Mesendoderm (in vitro differentiated cells): ENCODE measurements around the gene CC2D2A. TPM values are rescaled to one million over a fixed set of nuclear protein-coding genes. Genes with fewer than 3 reads are reported as not detected.
A peak's percentile ranks its signal among the peaks of the same experiment; 100 is the strongest.

Source experiments
- DNase-seq: peaks from one replicate; pipeline ENCODE4 v3.0.0; 2013
- H2AK5ac ChIP-seq: 2 replicates; pipeline ENCODE4 v1.6.1; 2013; ENCODE audit warnings: low read length, inconsistent platforms
- H2BK120ac ChIP-seq: 2 replicates; pipeline ENCODE4 v1.6.1; 2013; ENCODE audit warnings: low read depth, mild to moderate bottlenecking, low read length, moderate library complexity, mixed read lengths
- H2BK15ac ChIP-seq: replicated peaks from 2 replicates; pipeline ENCODE4 v1.6.1; 2013; ENCODE audit warnings: low read depth, mild to moderate bottlenecking, moderate library complexity
- H2BK5ac ChIP-seq: 2 replicates; pipeline ENCODE4 v1.6.1; 2013; ENCODE audit warnings: low read length, inconsistent platforms
- H3K18ac ChIP-seq: 2 replicates; pipeline ENCODE4 v1.6.1; 2013; ENCODE audit warnings: mild to moderate bottlenecking, low read length, mixed read lengths
- H3K23ac ChIP-seq: one replicate; pipeline ENCODE4 v1.6.1; 2013; ENCODE audit warnings: low read length
- H3K27ac ChIP-seq: 2 replicates; pipeline ENCODE4 v1.5.1; 2013; ENCODE audit warnings: low read depth, mild to moderate bottlenecking, inconsistent platforms, low read length, moderate library complexity
- H3K27me3 ChIP-seq: 2 replicates; pipeline ENCODE4 v1.6.1; 2013; ENCODE audit warnings: low read length, control low read depth, mild to moderate bottlenecking, inconsistent platforms; ENCODE audit not compliant: insufficient read depth, poor library complexity
- H3K36me3 ChIP-seq: 2 replicates; pipeline ENCODE4 v1.6.1; 2013; ENCODE audit warnings: low read length, inconsistent platforms; ENCODE audit not compliant: control insufficient read depth, insufficient read depth
- H3K4ac ChIP-seq: one replicate; pipeline ENCODE4 v1.6.1; 2013; ENCODE audit warnings: low read depth, mild to moderate bottlenecking, low read length, moderate library complexity
- H3K4me1 ChIP-seq: 2 replicates; pipeline ENCODE4 v1.6.1; 2013; ENCODE audit warnings: low read depth, low read length, inconsistent platforms; ENCODE audit not compliant: control insufficient read depth
- H3K4me2 ChIP-seq: 2 replicates; pipeline ENCODE4 v1.6.1; 2013; ENCODE audit warnings: low read length
- H3K4me3 ChIP-seq: 2 replicates; pipeline ENCODE4 v1.5.1; 2013; ENCODE audit warnings: mild to moderate bottlenecking, low read length
- H3K56ac ChIP-seq: one replicate; pipeline ENCODE4 v1.6.1; 2013; ENCODE audit warnings: low read length
- H3K79me1 ChIP-seq: 2 replicates; pipeline ENCODE4 v1.6.1; 2013; ENCODE audit warnings: low read length, inconsistent platforms
- H3K79me2 ChIP-seq: 2 replicates; pipeline ENCODE4 v1.6.1; 2013; ENCODE audit warnings: mild to moderate bottlenecking, low read length; ENCODE audit not compliant: control insufficient read depth, insufficient read depth
- H3K9ac ChIP-seq: 2 replicates; pipeline ENCODE4 v1.6.1; 2013; ENCODE audit warnings: low read length, inconsistent platforms
- H4K5ac ChIP-seq: one replicate; pipeline ENCODE4 v1.6.1; 2013; ENCODE audit warnings: low read length
- H4K8ac ChIP-seq: one replicate; pipeline ENCODE4 v1.6.1; 2013; ENCODE audit warnings: low read depth, mild to moderate bottlenecking, control low read depth, low read length, moderate library complexity
- WGBS: extraction: QIAGEN DNeasy Blood & Tissue Kit; methylation state at CpG from one replicate; pipeline ENCODE4 v1.1.7; 2013; ENCODE audit warnings: low lambda C conversion rate, missing lambda C conversion rate; ENCODE audit not compliant: insufficient coverage; ENCODE audit errors: extremely low coverage; 5-methylcytosine and 5-hydroxymethylcytosine counted together
- polyA plus RNA-seq, 2 experiments: library from polyadenylated mRNA; stranded (reverse); fragments of 200-250 nt; gene quantifications; one replicate each; pipeline ENCODE4 v1.2.3, GENCODE V29; 2013

CC2D2A gene
- polyA plus RNA-seq (2013, experiment 1 of 2) = 10.7 TPM
- polyA plus RNA-seq (2013, experiment 2 of 2) = 10.7 TPM

DNA sequence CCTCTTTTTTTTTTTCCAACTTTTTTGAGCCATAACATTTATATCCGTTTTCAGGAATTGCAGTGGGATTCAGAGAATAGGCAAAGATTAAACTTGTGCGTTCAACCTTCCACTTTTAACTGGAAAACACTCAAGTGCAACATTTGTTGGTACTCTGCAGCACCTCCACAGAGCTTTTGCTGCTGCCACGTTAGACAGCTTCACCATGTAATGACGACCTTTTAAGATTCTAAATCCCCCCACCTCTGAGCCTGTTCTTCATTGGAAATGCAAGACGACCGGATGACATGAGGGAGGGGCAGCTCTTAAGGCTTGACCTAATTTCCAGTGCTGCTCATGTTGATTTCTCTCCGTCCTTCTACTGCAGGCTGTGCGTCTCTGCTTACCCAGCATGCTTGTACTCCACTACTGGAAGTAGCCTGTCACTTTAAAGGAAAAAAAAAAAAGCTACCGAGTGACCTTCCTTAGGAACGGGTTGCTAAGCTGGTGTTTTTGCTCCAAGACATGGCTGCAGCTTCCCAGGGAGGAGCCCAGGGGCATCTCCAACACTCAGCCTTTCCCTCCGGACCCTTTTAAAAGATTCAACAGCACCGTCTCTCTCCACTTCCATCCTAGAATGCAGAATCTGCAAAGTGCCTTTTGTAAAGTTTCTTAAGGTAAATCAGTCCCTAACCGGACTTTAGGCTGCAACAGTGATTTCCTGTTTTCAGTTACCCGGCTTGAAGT, at the start of gene CC2D2A:
CC2D2A (plus strand) TSS at position 481 of the 726 bp plus-strand sequence. CDS start 6,051 bp downstream, outside the sequence.
- H3K36me3 ChIP-seq = no peaks in the 10 kb centered on the region
- H3K79me2 ChIP-seq = no peaks in the 10 kb centered on the region
- no CpG with 5 or more reads among the region's 14 CpGs for WGBS
- peak within 1 kb of the TSS; percentile 46 for H3K4me2 ChIP-seq
- H4K5ac ChIP-seq = no peak within 1 kb of the TSS
- H2AK5ac ChIP-seq = no peak within 1 kb of the TSS
- H2BK120ac ChIP-seq = no peak within 1 kb of the TSS
- no peak within 1 kb of the TSS for H3K27ac ChIP-seq
- no peaks in the 10 kb centered on the region for H3K27me3 ChIP-seq
- peak; percentile 87 for DNase-seq
- peak within 1 kb of the TSS; percentile 59 for H3K9ac ChIP-seq
- no peak within 1 kb of the TSS for H3K23ac ChIP-seq
- peak within 1 kb of the TSS; percentile 59 for H3K4ac ChIP-seq
- H3K56ac ChIP-seq = peak within 1 kb of the TSS; percentile 78
- no peak within 1 kb of the TSS for H2BK15ac ChIP-seq
- no peak within 1 kb of the TSS for H2BK5ac ChIP-seq
- H3K4me3 ChIP-seq = peak within 1 kb of the TSS; percentile 31
- no peak within 1 kb of the TSS for H4K8ac ChIP-seq
- H3K18ac ChIP-seq = peak within 1 kb of the TSS; percentile 22
- peaks cover 2% of the 10 kb centered on the region for H3K4me1 ChIP-seq
- H3K79me1 ChIP-seq = no peaks in the 10 kb centered on the region

DNA sequence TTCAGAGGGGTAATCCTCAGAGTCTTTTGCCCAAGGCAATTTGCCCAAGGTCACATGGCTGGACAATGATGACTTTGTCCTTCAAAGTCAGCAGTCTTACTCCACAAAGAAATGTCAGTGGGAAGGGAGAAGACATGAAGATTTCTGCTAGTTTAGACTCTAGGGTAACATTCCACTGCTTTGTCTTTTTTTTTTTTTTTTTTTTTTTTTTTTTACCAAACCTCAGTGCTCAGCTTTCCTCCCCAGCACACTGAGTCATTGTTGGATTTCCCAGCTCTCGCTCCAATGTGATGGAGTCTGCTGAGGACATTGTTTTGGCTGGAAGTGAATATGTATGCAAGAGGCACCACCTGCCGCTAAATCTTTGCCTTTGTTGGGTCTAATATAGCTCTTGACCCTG, 49.0 kb upstream of the CC2D2A start:
- DNase-seq = peak; percentile 40
- no CpG with 5 or more reads among the region's 2 CpGs for WGBS

DNA sequence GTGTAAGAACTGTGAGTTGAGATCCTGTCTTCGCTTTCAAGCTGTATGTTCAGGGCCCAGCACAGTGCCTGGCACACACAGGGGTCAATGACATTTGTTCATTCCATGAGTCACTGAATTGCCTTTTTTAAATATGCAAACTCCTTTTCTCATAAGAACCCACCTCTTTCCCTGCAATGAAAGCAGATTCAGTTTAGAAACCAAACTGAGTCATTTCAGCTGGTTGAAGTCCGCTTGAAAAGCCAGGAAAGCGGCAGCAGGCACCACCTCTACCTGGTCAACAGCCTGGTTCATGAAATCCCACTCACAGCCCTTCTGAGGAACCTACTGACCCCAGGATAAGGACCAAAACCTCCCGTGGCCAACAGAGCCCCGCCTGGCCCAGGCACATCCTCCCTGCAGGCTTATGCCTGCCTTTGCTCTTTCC, 46.4 kb upstream of the CC2D2A start:
- Histone ChIP-seq H2BK15ac (no peak overlapping the region), H3K4ac (no peak overlapping the region), H3K4me3 (no peak overlapping the region), H3K4me1 (no peaks in the 10 kb centered on the region), H2AK5ac (peak overlapping the region; percentile 49), H3K18ac (no peak overlapping the region), H3K36me3 (no peaks in the 10 kb centered on the region), H4K8ac (no peak overlapping the region), H2BK120ac (no peak overlapping the region), H3K27me3 (no peaks in the 10 kb centered on the region), H3K9ac (no peak overlapping the region), H3K27ac (no peak overlapping the region), H3K4me2 (no peak overlapping the region), H3K79me1 (no peaks in the 10 kb centered on the region), H3K79me2 (no peaks in the 10 kb centered on the region), H3K23ac (no peak overlapping the region), H2BK5ac (no peak overlapping the region), H4K5ac (no peak overlapping the region), H3K56ac (no peak overlapping the region)
- no CpG with 5 or more reads among the region's 5 CpGs for WGBS
- DNase-seq = no peak

More for the DNA sequence above, 49.0 kb upstream of the CC2D2A start:
- no peak overlapping the region for H3K56ac ChIP-seq
- no peaks in the 10 kb centered on the region for H3K79me1 ChIP-seq
- H2BK120ac ChIP-seq = no peak overlapping the region
- no peak overlapping the region for H4K5ac ChIP-seq
- H3K79me2 ChIP-seq = no peaks in the 10 kb centered on the region
- no peak overlapping the region for H4K8ac ChIP-seq
- H3K23ac ChIP-seq = no peak overlapping the region
- H2BK5ac ChIP-seq = no peak overlapping the region
- no peak overlapping the region for H2BK15ac ChIP-seq
- no peak overlapping the region for H3K4ac ChIP-seq
- H3K18ac ChIP-seq = no peak overlapping the region
- H3K4me2 ChIP-seq = no peak overlapping the region
- no peak overlapping the region for H3K4me3 ChIP-seq
- H3K9ac ChIP-seq = no peak overlapping the region
- H3K27me3 ChIP-seq = no peaks in the 10 kb centered on the region
- no peak overlapping the region for H3K27ac ChIP-seq
- H2AK5ac ChIP-seq = no peak overlapping the region
- no peaks in the 10 kb centered on the region for H3K36me3 ChIP-seq
- no peaks in the 10 kb centered on the region for H3K4me1 ChIP-seq

DNA sequence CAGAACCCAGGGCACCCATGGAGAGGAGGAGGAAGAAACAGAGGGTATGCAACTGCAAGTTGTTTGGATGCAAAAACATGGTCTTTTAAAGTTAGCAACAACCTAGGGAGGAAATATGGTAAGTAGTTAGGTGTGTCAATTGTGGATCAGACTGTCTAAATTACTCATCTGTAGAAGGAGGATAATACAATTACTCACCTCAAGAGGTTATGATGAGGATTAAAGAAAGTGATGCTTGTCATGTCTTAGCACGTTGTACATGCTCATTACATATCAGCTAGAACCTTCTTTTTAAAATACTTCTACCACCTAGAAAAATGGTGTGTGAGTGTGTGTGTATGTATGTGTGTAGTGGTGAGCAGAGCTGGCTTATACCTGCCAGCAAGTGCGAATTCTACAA, 44.2 kb upstream of the CC2D2A start:
- no peak overlapping the region for H4K5ac ChIP-seq

DNA sequence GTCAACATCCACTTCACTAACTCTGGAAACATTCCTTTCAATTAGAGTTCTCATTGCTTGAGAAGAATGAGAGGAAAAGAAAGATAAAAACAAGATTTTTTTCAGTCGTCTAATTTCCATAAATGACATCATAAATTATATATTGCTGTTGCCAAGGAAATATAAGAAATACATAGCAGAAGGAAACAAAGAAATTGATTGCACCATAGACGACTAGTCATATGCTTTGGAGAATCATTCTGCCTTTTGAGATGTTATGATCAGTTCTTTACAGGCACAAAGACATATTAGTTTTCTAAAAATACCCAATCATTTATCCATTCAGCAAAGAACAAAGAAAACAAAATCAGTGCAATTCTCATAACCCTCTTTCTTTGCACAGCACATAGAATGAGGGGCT, 42.5 kb upstream of the CC2D2A start:
- Histone ChIP-seq H3K4me3 (no peak overlapping the region), H3K23ac (no peak overlapping the region), H3K4me2 (no peak overlapping the region), H2BK5ac (no peak overlapping the region), H3K18ac (no peak overlapping the region), H3K36me3 (no peaks in the 10 kb centered on the region), H4K5ac (no peak overlapping the region), H2BK15ac (no peak overlapping the region), H3K4me1 (no peaks in the 10 kb centered on the region), H2AK5ac (no peak overlapping the region), H3K27ac (no peak overlapping the region), H3K27me3 (no peaks in the 10 kb centered on the region), H3K79me2 (no peaks in the 10 kb centered on the region), H3K79me1 (no peaks in the 10 kb centered on the region), H3K56ac (no peak overlapping the region), H3K9ac (no peak overlapping the region), H4K8ac (no peak overlapping the region), H2BK120ac (no peak overlapping the region), H3K4ac (no peak overlapping the region)
- WGBS = no CpG with 5 or more reads among the region's 2 CpGs
- no peak for DNase-seq

More for the DNA sequence above, 44.2 kb upstream of the CC2D2A start:
- no CpG with 5 or more reads among the region's 2 CpGs for WGBS
- no peak overlapping the region for H3K4me3 ChIP-seq
- DNase-seq = no peak
- no peak overlapping the region for H3K27ac ChIP-seq
- H3K23ac ChIP-seq = no peak overlapping the region
- no peaks in the 10 kb centered on the region for H3K36me3 ChIP-seq
- H2BK5ac ChIP-seq = no peak overlapping the region
- H3K79me1 ChIP-seq = no peaks in the 10 kb centered on the region
- no peak overlapping the region for H3K4me2 ChIP-seq
- H2AK5ac ChIP-seq = no peak overlapping the region
- no peak overlapping the region for H3K4ac ChIP-seq
- H4K8ac ChIP-seq = no peak overlapping the region
- no peaks in the 10 kb centered on the region for H3K79me2 ChIP-seq
- H2BK120ac ChIP-seq = no peak overlapping the region
- no peak overlapping the region for H3K56ac ChIP-seq
- no peak overlapping the region for H2BK15ac ChIP-seq
- no peaks in the 10 kb centered on the region for H3K4me1 ChIP-seq
- no peak overlapping the region for H3K9ac ChIP-seq
- no peak overlapping the region for H3K18ac ChIP-seq
- no peaks in the 10 kb centered on the region for H3K27me3 ChIP-seq

DNA sequence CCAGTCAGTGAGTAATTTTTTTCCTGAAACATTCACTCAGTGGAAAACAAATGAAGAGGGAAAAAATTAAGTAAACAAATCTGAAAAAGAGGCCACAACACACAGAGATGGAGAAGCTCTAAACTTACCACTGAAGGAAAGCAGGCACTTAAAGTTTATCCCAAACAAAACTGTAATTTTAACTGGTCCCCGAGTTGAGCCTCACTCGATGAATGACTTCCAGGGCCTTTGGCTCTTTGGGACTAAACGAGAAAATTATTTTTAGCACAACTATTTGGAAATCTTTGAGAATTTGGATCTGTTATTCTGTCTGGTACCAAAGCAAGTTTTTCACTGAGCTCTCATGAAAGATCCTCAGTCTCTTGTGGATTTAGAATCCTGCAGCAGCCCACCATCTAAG, 42.0 kb upstream of the CC2D2A start, which contains the start of gene C1QTNF7:
C1QTNF7 (plus strand) TSS at position 333 of the 400 bp plus-strand sequence. CDS start 7,711 bp downstream, outside the sequence.
- no peak within 1 kb of the TSS for H3K23ac ChIP-seq
- H2BK5ac ChIP-seq = no peak within 1 kb of the TSS
- no peak within 1 kb of the TSS for H3K18ac ChIP-seq
- H2BK120ac ChIP-seq = no peak within 1 kb of the TSS
- H3K4me2 ChIP-seq = no peak within 1 kb of the TSS
- no peak within 1 kb of the TSS for H3K4me3 ChIP-seq
- H3K36me3 ChIP-seq = no peaks in the 10 kb centered on the region
- no peak within 1 kb of the TSS for H4K8ac ChIP-seq
- no peak within 1 kb of the TSS for H3K27ac ChIP-seq
- no peak within 1 kb of the TSS for H3K9ac ChIP-seq
- no peaks in the 10 kb centered on the region for H3K27me3 ChIP-seq
- no peak within 1 kb of the TSS for H3K56ac ChIP-seq
- H3K79me1 ChIP-seq = no peaks in the 10 kb centered on the region
- no peak within 1 kb of the TSS for H2AK5ac ChIP-seq
- no peak within 1 kb of the TSS for H2BK15ac ChIP-seq
- DNase-seq = no peak
- H3K4me1 ChIP-seq = no peaks in the 10 kb centered on the region
- H3K4ac ChIP-seq = no peak within 1 kb of the TSS
- WGBS = no CpG with 5 or more reads among the region's 3 CpGs
- no peaks in the 10 kb centered on the region for H3K79me2 ChIP-seq
- H4K5ac ChIP-seq = no peak within 1 kb of the TSS
